ENCODE measurements around the gene UBXN6.

Gene UBXN6

DNA sequence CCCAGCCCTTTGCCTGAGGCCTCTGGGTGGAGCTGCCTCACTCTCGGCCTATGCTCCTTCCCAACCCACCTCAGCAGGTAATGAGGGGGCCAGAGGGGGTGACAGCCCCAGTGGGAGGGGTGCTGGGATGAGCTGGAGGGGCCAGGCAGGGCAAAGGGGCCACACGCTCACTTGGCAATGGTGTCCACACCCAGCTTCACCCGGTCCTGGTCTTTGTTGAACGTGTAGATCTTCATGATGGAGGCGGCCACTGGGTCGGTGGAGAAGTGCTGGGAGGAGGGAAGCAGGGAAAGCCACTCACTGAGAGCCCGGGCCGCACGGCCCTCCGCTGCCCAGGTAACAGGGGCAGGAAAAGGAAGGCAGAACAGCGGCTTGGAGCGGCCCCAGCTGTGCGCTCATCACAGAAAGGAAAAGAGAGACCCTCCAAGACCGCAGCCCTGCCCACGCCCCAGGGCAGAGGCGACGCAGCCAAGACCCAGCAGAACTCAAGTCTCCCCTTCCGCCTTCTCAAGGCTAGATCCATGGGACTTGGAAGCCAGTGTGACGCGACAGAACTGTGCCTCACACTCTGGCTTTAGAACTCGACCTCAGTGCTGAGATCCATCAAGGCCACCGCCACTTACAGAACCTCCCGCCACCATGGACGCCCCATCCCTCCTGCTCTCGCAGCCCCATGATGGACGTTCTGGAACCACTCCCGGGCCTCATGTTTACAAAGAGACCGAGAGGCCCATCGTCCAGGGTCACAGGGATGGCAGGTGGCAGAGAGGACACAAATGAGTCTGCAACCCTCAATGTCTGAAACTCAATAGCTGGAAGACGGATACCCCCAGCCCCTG, 9.2 kb downstream of the UBXN6 start:
- Histone ChIP-seq H3K27me3 (no peaks in the 10 kb centered on the region), H3K4me3 (ENCODE audit: low read depth, low read length) (no peak overlapping the region), H3K9me3 (no peaks in the 10 kb centered on the region), H3K36me3 (peaks cover 66% of the 10 kb centered on the region), H3K4me1 (no peaks in the 10 kb centered on the region)
- TF ChIP-seq, protein P1, sequence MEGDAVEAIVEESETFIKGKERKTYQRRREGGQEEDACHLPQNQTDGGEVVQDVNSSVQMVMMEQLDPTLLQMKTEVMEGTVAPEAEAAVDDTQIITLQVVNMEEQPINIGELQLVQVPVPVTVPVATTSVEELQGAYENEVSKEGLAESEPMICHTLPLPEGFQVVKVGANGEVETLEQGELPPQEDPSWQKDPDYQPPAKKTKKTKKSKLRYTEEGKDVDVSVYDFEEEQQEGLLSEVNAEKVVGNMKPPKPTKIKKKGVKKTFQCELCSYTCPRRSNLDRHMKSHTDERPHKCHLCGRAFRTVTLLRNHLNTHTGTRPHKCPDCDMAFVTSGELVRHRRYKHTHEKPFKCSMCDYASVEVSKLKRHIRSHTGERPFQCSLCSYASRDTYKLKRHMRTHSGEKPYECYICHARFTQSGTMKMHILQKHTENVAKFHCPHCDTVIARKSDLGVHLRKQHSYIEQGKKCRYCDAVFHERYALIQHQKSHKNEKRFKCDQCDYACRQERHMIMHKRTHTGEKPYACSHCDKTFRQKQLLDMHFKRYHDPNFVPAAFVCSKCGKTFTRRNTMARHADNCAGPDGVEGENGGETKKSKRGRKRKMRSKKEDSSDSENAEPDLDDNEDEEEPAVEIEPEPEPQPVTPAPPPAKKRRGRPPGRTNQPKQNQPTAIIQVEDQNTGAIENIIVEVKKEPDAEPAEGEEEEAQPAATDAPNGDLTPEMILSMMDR (IDR thresholded peaks at IDR 0.05; ENCODE audit: low read depth, low read length): no peak
- DNase-seq: no peak

DNA sequence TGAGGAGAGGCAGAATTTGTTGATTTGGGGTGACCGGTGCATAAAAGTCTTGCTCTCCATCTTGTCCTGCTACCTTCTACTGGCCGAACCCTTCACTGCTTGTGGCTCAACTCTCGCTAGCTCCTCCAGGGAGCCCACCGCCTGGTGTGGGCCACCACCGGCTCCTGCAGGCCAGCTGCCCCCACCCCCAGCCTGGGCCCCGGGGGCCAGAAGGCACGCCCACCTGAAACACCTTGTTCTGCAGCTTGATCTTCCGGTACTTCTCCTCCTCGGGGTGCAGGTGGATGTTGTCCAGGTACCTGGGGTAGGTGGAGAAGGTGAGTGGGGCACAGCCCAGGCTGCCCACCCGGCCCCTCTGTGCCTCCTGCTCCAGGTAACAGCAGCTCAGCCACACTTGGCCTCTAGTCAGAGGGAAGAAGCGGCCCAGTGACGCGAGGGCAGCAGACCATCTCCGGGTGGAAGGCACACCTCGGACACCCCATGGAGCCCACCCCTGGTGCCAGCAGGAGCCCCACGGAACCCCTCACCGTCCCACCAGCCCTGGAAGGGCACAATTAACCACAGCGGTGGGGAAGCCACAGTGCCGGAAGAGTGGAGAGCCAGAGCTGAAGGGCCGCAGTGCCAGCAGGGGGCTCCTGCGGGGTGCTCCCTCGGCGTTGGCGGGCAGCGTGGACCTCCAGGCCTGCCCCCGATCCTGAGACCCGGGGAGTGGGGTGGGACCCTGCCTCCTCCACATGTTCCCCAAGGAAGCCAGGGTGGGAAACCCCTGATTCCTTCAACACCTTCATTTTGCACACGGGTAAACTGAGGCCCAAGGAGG, 10.1 kb downstream of the UBXN6 start:
- DNase-seq: no peak
- H3K4me1 ChIP-seq: no peaks in the 10 kb centered on the region
- H3K27me3 ChIP-seq: no peaks in the 10 kb centered on the region
- TF ChIP-seq, protein P1 (IDR thresholded peaks at IDR 0.05; ENCODE audit: low read depth, low read length): no peak
- H3K9me3 ChIP-seq: no peaks in the 10 kb centered on the region
- no peak overlapping the region for H3K4me3 ChIP-seq (ENCODE audit: low read depth, low read length)
- H3K36me3 ChIP-seq: peaks cover 64% of the 10 kb centered on the region

DNA sequence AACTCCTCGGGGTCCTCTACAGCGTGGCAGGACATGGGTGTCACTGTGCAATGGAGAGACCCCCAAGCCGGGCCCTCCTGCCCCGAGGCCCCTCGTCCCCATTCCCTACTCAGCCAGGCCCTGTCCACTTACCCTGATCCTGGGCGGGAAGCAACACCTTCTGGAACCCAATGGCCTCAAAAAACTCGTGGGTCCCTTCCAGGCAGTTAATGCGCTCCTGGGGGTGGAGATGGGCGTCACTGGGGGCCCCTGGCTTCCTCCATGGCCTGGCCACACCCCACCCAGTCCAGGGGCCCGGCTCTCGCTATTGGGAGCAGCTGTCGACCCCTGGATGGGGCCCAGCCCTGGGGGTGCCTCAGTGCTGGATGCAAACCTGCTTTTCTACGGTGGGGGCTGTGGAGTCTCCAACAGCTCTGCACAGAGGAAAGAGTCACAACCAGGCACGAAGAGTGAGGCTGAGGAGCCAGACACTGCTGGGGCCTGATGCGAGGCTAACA, 10.8 kb downstream of the UBXN6 start:
- TF ChIP-seq, protein P1 (IDR thresholded peaks at IDR 0.05; ENCODE audit: low read depth, low read length): no peak
- H3K4me3 ChIP-seq (ENCODE audit: low read depth, low read length): no peak overlapping the region
- no peak for DNase-seq
- H3K4me1 ChIP-seq: no peaks in the 10 kb centered on the region
- peaks cover 66% of the 10 kb centered on the region for H3K36me3 ChIP-seq
- H3K9me3 ChIP-seq: no peaks in the 10 kb centered on the region
- H3K27me3 ChIP-seq: no peaks in the 10 kb centered on the region

DNA sequence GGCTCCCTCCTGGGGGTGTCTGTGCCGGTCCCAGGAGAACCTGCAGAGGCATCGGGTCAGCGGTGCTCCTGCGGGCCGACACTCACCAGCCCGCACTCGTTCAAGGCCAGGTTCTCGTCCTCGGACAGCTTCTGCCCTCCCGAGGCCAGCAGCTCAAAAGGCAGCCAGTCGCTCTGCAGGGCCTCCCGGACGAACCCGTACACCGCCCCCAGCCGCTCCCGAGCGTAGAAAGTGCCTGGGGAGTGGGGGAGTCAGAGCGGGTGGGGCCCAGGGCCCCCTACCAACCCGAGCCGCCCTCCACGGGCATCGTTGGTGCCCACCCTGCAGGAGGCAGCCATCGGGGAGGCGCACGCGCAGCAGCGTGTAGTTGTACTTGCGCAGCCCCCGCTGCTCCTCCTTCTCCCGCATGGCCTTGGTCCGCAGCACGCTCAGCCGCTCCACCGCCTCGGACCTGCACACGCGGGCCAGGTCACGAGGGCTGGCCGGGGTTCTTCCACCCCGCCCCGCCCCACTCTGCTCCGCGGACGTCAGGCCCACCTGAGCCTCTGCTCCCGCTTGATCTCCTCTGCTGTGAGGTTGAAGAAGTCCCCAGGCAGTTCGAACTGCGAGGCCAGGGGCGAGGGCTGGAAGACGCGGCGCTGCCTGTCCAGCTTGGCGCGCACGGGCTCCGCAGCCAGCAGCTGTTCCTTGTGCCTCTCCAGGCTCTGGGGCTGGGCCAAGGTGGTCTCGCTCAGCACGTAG, 11.5 kb downstream of the UBXN6 start:
- no peak for DNase-seq
- Histone ChIP-seq H3K4me3 (ENCODE audit: low read depth, low read length) (no peak overlapping the region), H3K9me3 (no peaks in the 10 kb centered on the region), H3K27me3 (no peaks in the 10 kb centered on the region), H3K4me1 (no peaks in the 10 kb centered on the region), H3K36me3 (peaks cover 67% of the 10 kb centered on the region)
- TF ChIP-seq, protein P1 (IDR thresholded peaks at IDR 0.05; ENCODE audit: low read depth, low read length): no peak

DNA sequence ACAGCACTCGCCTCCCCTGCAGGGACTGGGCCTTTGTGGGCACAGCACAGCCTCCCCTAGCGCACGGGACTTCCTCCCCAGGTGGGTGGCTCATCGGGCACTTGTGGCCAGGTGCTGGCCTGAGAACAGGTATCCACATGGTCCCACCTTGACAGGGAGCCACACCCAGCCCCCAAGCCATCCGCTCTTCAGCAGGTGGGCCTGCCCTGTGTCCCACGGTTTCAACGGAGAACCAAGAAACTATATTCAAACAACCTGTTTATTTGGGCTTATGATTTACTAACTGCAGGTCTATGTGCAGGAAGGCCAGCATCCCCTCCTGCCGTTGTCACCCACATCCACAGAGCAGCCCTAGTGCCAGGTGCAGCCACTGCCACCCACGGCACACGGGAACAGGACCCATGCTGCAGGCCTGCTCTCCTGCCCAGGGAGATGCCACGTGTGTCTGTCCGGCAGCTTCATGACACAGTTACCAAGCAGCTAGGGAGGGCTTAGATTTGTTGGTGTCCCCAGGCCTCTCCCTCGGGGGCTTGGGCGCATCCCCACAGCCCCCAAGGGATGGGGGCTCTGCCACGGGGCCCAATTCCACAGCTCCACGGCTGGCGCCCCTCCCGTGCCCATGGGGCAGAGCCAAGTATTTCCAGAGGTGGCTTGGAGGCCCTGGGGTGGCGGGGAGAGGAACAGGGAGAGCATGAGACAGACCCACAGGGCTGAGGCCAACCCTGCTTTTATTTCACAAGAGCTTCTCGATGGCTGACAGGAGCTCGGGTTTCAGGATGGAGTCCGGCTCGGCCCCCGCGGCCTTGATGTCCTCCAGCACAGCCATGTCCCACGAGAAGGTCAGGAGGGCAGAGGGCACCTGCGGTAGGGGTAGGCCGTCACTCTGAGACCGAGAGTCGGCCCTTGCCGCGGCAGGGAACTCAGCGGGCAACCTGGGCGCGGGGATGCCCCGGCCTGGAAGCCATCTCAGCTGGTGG, 12.5 kb downstream of the UBXN6 start:
- no peak for DNase-seq

More for the DNA sequence above, 12.5 kb downstream of the UBXN6 start:
- no peaks in the 10 kb centered on the region for H3K9me3 ChIP-seq
- no peak overlapping the region for H3K4me3 ChIP-seq (ENCODE audit: low read depth, low read length)
- no peaks in the 10 kb centered on the region for H3K4me1 ChIP-seq
- peaks cover 75% of the 10 kb centered on the region for H3K36me3 ChIP-seq
- TF ChIP-seq, protein P1 (IDR thresholded peaks at IDR 0.05; ENCODE audit: low read depth, low read length): no peak
- no peaks in the 10 kb centered on the region for H3K27me3 ChIP-seq
